Endothelial cell of umbilical vein (primary cell): Measurements from ENCODE around the gene COL19A1. TPM values are rescaled to one million over a fixed set of nuclear protein-coding genes. Genes with fewer than 3 reads are reported as not detected.
A peak's percentile ranks its signal among the peaks of the same experiment; 100 is the strongest.

ENCODE experiments used
- BruUV-seq: library from RNA; stranded (reverse); fragments of 400-500 nt; replicated peaks from 2 replicates; lab custom pipeline; 2021; lab: Mats Ljungman, UMichigan
- CTCF ChIA-PET: fragments of 300-600, 350-600 bp; sonication (Branson Sonifier 250); formaldehyde crosslinking; loops from one replicate; lab custom pipeline; 2021; ENCODE audit warnings: antibody characterized with exemption, inconsistent platforms; lab: Charles Lee
- POLR2A ChIA-PET: fragments of 300-600, 350-600 bp; sonication (Branson Sonifier 250); formaldehyde crosslinking; loops from one replicate; lab custom pipeline; 2021; ENCODE audit warnings: antibody characterized with exemption, inconsistent platforms; lab: Charles Lee
- DNase-seq: peaks from one replicate; pipeline ENCODE4 v3.0.0-alpha.2; 2011; ENCODE audit warnings: low read depth, low spot score
- FAIRE-seq: peaks from 2 replicates; lab custom pipeline; 2011; peaks lifted over from hg19 to GRCh38; lab: Jason Lieb, UNC
- H2AFZ ChIP-seq: 2 replicates; pipeline ENCODE4 v1.6.0; 2012; ENCODE audit warnings: low read depth, low read length, control low read depth, inconsistent platforms
- H3K27ac ChIP-seq: 2 replicates; pipeline ENCODE4 v1.5.1; 2011; ENCODE audit warnings: low read depth, mild to moderate bottlenecking, control low read depth, low read length, moderate library complexity; ENCODE audit not compliant: insufficient read depth
- H3K27me3 ChIP-seq, 2 experiments: 2 replicates each; pipeline versions ENCODE4 v1.6.0 to v1.6.1; 2011; ENCODE audit warnings: low read length in 2 of 2, mixed read lengths in 1 of 2; ENCODE audit not compliant: control insufficient read depth in 2 of 2, insufficient read depth in 2 of 2
- H3K36me3 ChIP-seq, 2 experiments: 2 replicates in 1 of 2; 3 replicates in 1 of 2; pipeline ENCODE4 v1.5.1; 2011; ENCODE audit warnings: low read length in 2 of 2, mild to moderate bottlenecking in 1 of 2, moderate library complexity in 1 of 2; ENCODE audit not compliant: control insufficient read depth in 2 of 2, insufficient read depth in 2 of 2; ENCODE audit errors: extremely low read depth in 1 of 2
- H3K4me1 ChIP-seq: 3 replicates; pipeline ENCODE4 v1.5.1; 2011; ENCODE audit warnings: mild to moderate bottlenecking, low read length; ENCODE audit not compliant: control insufficient read depth, insufficient read depth; ENCODE audit errors: extremely low read depth
- H3K4me2 ChIP-seq: 2 replicates; pipeline ENCODE4 v1.6.1; 2011; ENCODE audit warnings: low read length, control low read depth, mixed read lengths; ENCODE audit not compliant: insufficient read depth
- H3K4me3 ChIP-seq, 3 experiments: fragments of 200-600 bp in 1 of 3; sonication (generic), shearing (Covaris generic) in 1 of 3; replicated peaks in 1 of 3; 2 replicates each; pipeline ENCODE4 v1.5.1; 2011 to 2016; ENCODE audit warnings: control low read depth in 3 of 3, low read length in 3 of 3, mild to moderate bottlenecking in 2 of 3, inconsistent platforms in 1 of 3, low read depth in 1 of 3, moderate library complexity in 1 of 3; ENCODE audit not compliant: insufficient read depth in 1 of 3
- H3K79me2 ChIP-seq: 2 replicates; pipeline ENCODE4 v1.6.0; 2012; ENCODE audit warnings: low read length, inconsistent platforms; ENCODE audit not compliant: control insufficient read depth, insufficient read depth
- H3K9ac ChIP-seq: replicated peaks from 2 replicates; pipeline ENCODE3; 2011; ENCODE audit warnings: low read length, control low read depth; ENCODE audit not compliant: insufficient read depth; ENCODE audit errors: extremely low read depth
- H3K9me1 ChIP-seq: replicated peaks from 3 replicates; pipeline ENCODE4 v1.6.0; 2011; ENCODE audit warnings: mild to moderate bottlenecking, low read length; ENCODE audit not compliant: control insufficient read depth, insufficient read depth; ENCODE audit errors: extremely low read depth
- H3K9me3 ChIP-seq: replicated peaks from 2 replicates; pipeline ENCODE4 v1.5.1; 2012; ENCODE audit warnings: low read length, inconsistent platforms; ENCODE audit not compliant: control insufficient read depth, insufficient read depth
- H4K20me1 ChIP-seq: replicated peaks from 2 replicates; pipeline ENCODE3; 2011; ENCODE audit warnings: mild to moderate bottlenecking, low read length; ENCODE audit not compliant: control insufficient read depth, insufficient read depth; ENCODE audit errors: extremely low read depth
- CTCF ChIP-seq, 2 donors: IDR thresholded peaks; 1 replicate in 1 of 2; 2 replicates in 1 of 2; pipeline ENCODE4 v1.5.1; 2011; ENCODE audit warnings: low read length in 2 of 2, mild to moderate bottlenecking in 2 of 2, moderate library complexity in 2 of 2, control low read depth in 1 of 2, inconsistent platforms in 1 of 2, low read depth in 1 of 2; ENCODE audit not compliant: insufficient read depth in 1 of 2; ENCODE audit errors: extremely low read depth in 1 of 2
- GATA2 ChIP-seq: IDR thresholded peaks from 2 replicates; pipeline ENCODE4 v1.7.0; 2011; ENCODE audit warnings: low read depth, mild to moderate bottlenecking, moderate library complexity, mixed read lengths, low read length; ENCODE audit not compliant: insufficient read length, insufficient read depth
- POLR2A ChIP-seq: IDR thresholded peaks from 2 replicates; pipeline ENCODE4 v1.6.1; 2012; ENCODE audit warnings: low read depth, mild to moderate bottlenecking, control low read depth, low read length
- POLR2AphosphoS5 ChIP-seq: IDR thresholded peaks from 2 replicates; pipeline ENCODE4 v1.6.1; 2012; ENCODE audit warnings: low read depth, mild to moderate bottlenecking, control low read depth, low read length, moderate library complexity; ENCODE audit not compliant: insufficient read depth
- dilution Hi-C: fragments of 300-500 bp; cut with MboI; formaldehyde crosslinking; loops from one replicate; pipeline ENCODE4 v1.15.0; 2019; ENCODE audit warnings: low sequenced_read_pairs; ENCODE audit not compliant: extremely low pct_ligation_motif_present
- intact Hi-C: fragments of 100-400 bp; cut with micrococcal nuclease; formaldehyde crosslinking; loops from one replicate; pipeline ENCODE4 v1.10.0; 2022
- polyA plus RNA-seq, 4 experiments: library from polyadenylated mRNA; depleted of rRNA in 3 of 4; stranded (reverse) in 3 of 4; unstranded in 1 of 4; fragments of >200 nt; gene quantifications; 2 replicates each; pipeline versions ENCODE4 v1.2.1 to v1.2.3, GENCODE V29; 2011 to 2012; ENCODE audit warnings: missing spikeins in 1 of 4
- total RNA-seq: library from RNA; stranded (reverse); gene quantifications from 2 replicates; pipeline ENCODE4 v1.2.3, GENCODE V29; 2021

COL19A1 gene
- total and polyA plus RNA-seq, 2 donors (not counting 3 experiments of a cell fraction or from before 2014, with no cell fraction given): not detected

DNA sequence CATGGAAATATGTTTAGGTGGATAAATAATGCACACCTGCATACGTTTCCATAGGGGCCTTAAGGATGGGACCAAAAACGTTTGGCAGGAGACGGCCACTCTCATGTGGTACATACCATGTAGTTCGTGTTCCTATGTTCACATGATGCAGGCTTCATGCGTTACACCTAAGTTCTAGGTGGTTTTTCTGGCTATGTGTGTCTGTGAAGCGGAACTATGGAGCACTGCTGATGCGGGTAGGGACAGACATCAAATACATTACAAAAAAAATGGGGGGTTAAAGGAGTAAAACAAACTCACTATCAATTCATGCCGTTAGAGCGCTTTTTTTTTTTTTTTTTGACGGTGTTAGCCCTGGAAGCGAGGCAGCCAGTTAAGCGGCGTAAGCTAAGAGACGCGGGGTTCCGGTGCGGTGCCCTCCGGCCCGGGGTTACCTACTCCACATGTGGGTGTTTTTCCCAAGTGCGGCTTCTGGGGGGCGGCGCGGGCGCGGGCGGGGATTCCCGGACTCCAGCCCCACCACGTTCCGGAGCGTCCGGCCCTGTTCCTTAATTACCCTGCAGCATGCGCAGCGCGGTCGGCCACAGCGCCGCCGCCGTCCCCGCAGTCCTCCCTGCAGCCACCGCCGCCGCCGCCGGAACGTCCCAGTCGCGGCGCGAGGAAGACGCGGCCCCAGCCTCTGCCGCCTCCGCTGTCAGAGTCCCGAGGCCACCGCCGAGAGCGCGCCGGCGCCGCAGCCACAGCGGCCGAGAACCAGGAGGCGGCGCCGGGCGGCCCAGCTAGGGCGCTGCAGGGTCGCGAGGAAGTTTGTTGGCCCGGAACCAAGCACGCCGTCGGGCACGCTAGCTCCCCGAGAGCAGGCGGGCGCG lies 648 bp downstream of the COL19A1 start:
- Histone ChIP-seq H3K4me2 (peak overlapping the region; percentile 80), H3K9me3 (no peaks in the 10 kb centered on the region), H3K79me2 (no peaks in the 10 kb centered on the region), H2AFZ (peak overlapping the region; percentile 90), H3K9ac (no peak overlapping the region), H3K4me3 (peak overlapping the region; percentile 30 to 42 (median 32)), H3K9me1 (no peaks in the 10 kb centered on the region), H3K36me3 (no peaks in the 10 kb centered on the region), H3K27ac (no peak overlapping the region), H4K20me1 (no peaks in the 10 kb centered on the region), H3K4me1 (peaks cover 7% of the 10 kb centered on the region), H3K27me3 (peaks cover 22 to 44% of the 10 kb centered on the region in 2 experiments)
- dilution Hi-C loops (no loop called here), intact Hi-C loops (no loop called here)
- BruUV-seq: no TSS peak
- FAIRE-seq (no peak), DNase-seq (peak; percentile 30)
- no peak for TF ChIP-seq POLR2A
- TF ChIP-seq CTCF (IDR thresholded peaks at IDR 0.05; ENCODE audit: extremely low read depth in 1 of 2, insufficient read depth in 1 of 2, low read depth in 1 of 2, low read length in 2 of 2): peak in 1 of 2 donors; percentile 2
- TF ChIP-seq GATA2: no peak
- no peak for TF ChIP-seq POLR2AphosphoS5
- ChIA-PET CTCF (interaction anchor here (0.6 to 0.7 kb wide), 2 partner anchors 9 to 1545 kb away, joined by 3 read pairs; no protein-coding TSS in a partner anchor), POLR2A (interaction anchor here (0.6 kb wide), 1 partner anchor 18 kb away, joined by 3 read pairs; no protein-coding TSS in a partner anchor)
